NT2/D1 (cell line): Measurements from ENCODE around the gene CREB3L1.

Experiments used
- YY1 ChIP-seq: IDR thresholded peaks from 2 replicates; pipeline ENCODE4 v1.6.1; 2011; ENCODE audit not compliant: insufficient read length, insufficient read depth
- ZNF274 ChIP-seq: IDR thresholded peaks from 2 replicates; pipeline ENCODE4 v1.6.1; 2011; ENCODE audit warnings: mild to moderate bottlenecking, low read depth, low read length

DNA sequence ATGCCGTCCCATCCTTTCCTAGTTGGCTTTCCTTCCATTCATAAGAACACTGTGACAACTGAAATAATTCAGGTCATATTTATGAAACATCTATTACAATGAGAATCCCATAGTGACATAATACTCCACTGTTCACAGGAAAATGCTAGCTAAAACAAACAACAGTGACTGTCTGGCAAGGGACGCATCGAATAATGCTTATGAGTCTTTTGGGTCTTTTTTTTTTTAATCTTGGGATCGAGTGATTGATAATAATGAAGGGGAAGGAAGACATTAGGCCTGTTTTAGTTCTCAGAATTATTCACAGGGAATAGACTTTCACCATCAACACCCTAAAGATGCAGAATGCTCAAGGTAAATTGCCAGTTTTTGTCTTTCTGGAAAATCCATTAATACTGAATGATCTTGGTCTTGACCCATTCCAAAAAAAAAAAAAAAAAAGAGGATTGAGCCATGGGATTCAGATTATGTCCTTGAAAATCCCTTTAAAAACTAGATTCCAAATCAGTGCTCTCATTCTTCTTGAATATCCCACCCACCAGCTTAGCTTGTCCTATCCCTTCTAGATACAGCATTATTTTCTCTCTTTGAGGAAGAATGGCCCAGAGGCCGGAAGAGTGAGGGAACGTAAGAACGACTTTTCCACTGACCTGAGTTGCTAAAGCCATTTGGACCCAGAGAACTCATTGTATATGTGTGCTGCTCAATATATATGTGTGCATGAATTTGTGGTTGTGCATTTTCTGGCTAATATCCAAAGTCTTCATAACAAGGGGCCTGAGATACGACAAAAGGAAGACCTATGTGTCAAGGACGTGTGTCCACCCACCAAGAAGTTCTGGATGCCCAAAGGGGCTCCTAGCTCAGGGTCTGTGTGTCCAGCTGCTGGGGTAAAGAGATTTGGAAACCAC is 35.2 kb upstream of the CREB3L1 start:
- TF ChIP-seq ZNF274 (no peak), YY1 (no peak)
